Liver (tissue), 3 donors: ENCODE results near the gene ALK.

Source experiments
- CTCF ChIP-seq: fragments of 150-350 bp; IDR thresholded peaks from 2 replicates; pipeline ENCODE4 v1.5.1; 2017; ENCODE audit warnings: improper control_type of control experiment, low read depth, low read length; ENCODE audit not compliant: missing input control
- JUND ChIP-seq, 2 donors: IDR thresholded peaks; 2 replicates each; pipeline ENCODE4 v1.6.1; 2016; ENCODE audit warnings: antibody characterized with exemption in 2 of 2
- REST ChIP-seq: IDR thresholded peaks from 2 replicates; pipeline ENCODE4 v1.6.1; 2016; ENCODE audit warnings: antibody characterized with exemption, mild to moderate bottlenecking
- RXRA ChIP-seq, 2 donors: IDR thresholded peaks; 2 replicates each; pipeline ENCODE4 v1.6.1; 2017 to 2018; ENCODE audit warnings: antibody characterized with exemption in 2 of 2, mild to moderate bottlenecking in 1 of 2
- SP1 ChIP-seq: IDR thresholded peaks from 2 replicates; pipeline ENCODE4 v1.6.1; 2018; ENCODE audit warnings: antibody characterized with exemption, mild to moderate bottlenecking
- donor health status: healthy.
- donor health status: healthy.

GRCh38 chr2:29423061-29423666 is 498.2 kb downstream of the ALK start:
- TF ChIP-seq SP1 (no peak), JUND (IDR thresholded peaks at IDR 0.05) (no peak), CTCF (no peak), RXRA (IDR thresholded peaks at IDR 0.05) (no peak), REST (no peak)
